ENCODE data around the gene ACSS2.

Gene ACSS2

DNA sequence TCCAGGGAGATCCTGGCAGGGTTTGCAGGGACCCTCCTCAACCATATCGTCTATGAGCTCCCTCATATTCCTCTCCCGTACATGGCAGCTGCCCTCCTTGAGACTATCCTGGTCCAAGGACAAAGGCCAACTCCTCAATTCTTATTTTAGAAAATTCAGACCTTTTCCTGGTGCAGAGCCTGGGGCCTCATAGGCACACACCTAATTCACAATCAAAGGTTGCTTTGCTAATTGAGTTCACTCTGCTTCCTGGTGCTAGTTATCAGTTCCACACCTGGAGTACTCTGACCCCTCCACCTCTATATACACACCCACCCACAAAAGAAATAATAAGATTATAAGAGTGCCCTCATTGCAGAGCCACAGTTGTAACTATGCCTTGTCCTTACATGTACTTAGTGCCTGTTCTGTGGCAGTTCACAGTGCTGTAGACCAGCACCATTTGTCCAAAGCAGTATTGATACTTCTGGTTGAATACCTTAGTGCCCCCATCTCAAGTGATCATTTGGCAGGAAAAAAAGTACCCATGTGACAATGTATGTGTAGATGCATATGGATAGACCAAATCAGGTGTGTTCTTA is 40.5 kb downstream of the ACSS2 start:
- DNase-seq, result no peak

DNA sequence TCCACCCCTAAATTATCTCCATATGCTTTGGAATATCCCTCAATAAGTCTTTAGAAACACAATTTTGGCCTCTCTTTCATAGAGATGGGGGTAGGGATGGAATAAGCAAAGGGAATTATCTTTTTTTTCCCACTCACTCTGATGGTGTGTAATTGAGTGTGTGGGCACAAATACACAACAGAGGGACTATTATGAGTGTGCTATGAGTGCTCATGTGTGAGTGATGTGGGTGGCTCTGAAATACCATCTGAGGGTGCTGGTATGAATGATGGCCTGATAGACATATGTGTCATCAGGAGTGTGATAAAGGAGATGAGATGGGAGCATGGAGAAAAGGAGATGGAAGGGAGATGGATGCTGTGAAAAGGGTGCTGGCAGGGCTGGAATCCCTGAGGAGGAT is 43.6 kb downstream of the ACSS2 start:
- DNase-seq, result no peak

DNA sequence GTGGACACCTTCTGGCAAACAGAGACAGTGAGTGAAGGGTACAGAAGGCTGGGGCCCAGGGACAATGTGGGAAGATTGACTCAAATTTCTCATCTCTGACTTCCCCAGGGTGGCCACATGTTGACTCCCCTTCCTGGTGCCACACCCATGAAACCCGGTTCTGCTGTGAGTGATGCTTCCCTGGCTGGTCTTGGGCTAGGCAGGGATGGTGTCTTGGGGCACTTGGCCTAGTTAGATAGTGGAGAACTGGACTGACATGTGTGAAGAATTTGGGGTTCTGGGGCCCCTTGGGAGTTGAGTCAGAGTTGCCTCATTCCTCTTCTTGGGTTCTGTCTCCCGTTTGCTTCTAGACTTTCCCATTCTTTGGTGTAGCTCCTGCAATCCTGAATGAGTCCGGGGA is 45.0 kb downstream of the ACSS2 start:
- no peak for DNase-seq

DNA sequence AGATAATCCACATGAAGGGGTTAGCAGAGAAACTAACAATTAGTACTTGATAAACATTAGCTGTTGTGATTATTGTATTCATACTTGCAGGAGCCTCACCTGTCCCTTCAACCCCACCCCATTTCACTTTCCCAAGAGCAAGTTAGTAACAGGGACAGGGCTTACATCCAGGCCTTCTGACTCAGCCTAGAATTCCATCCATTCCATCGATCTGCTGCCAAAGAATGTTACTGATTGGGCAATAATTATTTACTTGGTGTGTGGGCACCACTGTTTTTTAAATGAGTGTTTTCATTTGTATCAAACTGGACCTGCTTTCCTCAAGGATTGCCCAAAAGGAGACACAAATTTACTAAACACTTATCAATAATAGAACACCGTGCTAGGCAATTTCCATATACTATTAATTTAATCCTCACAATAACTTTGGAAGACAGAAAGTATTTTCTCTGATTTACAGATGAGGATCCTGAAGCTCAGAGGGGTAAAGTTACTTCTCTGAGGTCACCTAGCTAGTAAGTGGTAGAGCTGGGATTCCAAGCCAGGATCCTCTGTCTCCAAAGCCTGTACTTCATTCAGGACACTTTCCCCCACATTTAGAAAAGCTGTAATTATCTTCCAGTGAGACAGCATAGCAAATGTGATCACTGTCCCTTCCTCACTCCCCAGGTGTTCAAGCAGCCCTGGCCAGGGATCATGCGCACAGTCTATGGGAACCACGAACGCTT is 46.4 kb downstream of the ACSS2 start:
- DNase-seq, result no peak

DNA sequence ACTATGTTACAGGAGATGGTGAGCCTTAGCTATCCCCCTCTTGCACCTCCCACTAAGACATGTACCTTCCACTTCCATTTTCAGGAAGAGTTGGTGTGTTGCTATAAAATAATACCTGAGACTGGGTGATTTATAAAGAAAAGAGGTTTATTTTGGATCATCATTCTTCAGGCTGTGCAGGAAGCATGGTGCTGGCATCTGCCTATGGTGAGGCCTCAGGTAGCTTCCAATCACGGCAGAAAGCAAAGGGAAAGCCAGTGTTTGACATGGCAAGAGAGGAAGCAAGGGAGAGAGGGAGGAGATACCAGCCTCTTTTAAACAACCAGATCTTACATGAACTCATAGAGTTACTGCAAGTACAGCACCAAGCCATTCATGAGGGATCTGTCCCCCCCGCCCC is 47.0 kb downstream of the ACSS2 start:
- no peak for DNase-seq

DNA sequence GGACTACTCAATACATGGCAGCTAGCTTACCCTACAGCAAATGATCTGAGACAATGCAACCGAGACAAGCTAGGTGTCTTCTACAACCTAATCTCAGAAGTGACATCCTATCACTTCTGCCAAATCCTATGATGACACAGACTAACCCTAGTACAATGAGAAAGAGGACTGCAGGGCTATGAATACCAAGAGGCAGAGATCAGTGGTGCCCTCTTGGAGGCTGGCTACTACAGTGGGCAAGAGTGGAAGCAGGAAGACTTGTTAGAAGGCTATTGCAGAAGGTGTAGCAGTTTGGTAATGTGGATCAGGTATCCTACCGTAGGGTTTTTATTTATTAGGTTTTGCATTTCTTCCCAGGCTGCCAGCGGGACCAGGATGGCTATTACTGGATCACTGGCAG is 48.9 kb downstream of the ACSS2 start:
- DNase-seq, result no peak

DNA sequence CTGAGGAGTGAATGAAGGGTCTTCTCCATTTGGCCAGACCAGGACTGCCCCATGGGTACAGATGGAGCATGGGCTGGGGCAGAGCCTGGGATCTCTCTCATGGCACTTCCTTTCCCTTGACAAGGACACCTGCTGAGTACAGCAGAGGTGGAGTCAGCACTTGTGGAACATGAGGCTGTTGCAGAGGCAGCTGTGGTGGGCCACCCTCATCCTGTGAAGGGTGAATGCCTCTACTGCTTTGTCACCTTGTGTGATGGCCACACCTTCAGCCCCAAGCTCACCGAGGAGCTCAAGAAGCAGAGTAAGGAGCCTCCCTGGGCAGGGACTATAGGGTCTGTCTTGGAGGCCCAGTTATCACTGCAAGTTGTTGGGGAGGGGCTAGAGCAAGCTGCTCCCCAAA is 49.6 kb downstream of the ACSS2 start:
- DNase-seq, result no peak

DNA sequence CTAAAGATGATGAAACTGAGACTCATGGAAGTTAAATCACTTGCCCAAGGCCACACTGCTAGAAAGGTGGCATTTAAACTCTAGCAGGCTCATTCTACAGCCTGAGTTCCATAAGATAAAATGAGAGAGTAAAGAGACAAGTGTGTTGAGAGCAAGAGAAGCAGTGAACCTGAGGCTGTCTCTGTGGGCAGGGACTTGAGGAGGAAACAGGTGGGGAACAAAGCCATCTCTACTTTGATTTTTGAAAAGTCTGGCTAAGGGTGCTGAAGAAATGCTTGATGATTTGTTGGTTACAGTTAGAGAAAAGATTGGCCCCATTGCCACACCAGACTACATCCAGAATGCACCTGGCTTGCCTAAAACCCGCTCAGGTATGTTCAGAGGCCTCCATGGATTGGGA is 50.2 kb downstream of the ACSS2 start:
- DNase-seq, result no peak

DNA sequence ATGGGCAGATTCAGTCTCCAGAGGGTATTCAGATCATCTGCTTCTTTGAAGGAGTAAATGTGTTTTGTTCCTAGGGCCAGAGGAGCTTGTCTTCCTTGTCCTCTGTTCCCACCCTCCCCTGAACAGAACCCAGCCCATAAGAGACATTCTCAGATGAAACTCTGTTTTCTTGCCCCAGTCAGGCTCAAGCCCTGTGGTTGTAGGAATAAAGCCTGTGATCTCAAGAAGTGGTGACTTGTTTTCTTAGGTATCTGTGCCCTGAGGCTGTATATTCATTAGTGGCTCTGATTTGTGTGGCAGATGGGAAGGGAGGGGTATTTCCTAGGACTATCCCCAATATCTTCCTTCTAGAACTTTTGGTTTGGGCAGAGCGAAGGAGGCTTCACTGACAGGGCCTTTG is 51.3 kb downstream of the ACSS2 start:
- DNase-seq, result no peak

DNA sequence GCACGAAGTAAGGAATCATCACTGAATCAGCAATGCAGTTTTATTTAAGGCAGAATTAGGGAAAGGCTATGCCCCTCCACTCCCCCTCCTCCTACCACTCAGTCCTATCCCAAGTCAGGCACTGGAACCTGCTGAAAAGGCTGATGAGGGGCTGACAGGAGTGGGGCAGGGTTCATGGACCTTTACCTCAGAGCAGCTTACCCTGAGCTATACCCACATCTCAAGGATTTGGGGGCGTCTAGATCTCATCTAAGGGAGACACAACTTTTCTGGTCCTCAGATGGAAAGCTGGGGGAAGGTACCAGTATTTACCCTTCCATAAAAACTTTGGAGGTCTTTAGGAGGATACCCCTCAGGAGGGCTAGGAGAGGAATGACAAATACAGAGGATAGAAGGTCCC is 52.0 kb downstream of the ACSS2 start:
- no peak for DNase-seq

DNA sequence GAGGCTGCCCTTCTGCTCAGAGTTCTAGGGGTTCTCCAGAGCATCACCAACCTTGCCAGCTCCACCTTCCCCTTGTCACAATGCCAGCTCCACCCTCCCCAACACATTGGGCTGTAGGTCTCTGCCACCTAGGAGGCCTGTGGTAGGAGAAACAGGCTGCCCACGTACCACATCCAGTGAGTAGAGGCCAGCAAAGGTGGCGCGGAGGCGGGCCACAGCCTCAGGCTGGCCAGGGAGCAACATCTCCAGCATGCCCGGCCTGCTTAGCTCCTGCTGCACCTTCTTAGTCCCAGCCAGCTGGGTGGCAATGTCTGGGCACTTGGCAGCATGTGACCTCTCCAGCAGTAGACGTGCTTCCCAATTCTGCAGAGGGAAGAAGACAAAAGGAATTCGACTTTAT is 55.4 kb downstream of the ACSS2 start:
- DNase-seq, result no peak

DNA sequence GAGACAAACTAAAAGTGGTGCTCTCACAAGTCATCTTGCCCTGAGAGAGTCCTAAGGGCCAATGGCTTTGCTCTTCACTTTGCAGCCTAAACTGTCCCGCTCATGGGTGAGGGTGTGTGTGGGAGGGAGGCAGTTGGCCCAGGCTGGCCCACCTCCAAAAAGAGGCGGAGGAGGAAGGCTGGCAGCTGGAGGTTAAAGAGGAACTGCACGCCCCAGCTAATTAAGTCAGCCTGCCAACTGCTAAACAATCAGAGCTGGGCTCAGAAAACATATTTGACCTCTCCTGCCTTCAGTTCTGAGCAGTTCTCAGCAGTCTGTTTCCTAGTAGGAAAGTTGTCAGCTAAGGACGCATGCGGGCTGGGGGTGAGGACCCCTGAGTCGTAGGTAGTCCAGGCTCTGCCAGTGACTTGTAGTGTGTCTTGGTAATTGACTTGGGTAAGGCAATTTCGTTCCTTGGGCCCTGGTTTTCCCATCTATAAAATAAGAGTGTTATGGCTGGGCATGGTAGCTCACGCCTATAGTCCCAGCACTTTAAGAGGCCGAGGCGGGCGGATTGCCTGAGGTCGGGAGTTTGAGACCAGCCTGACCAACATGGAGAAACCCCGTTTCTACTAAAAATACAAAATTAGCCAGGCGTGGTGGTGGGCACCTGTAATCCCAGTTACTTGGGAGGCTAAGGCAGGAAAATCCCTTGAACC is 62.2 kb downstream of the ACSS2 start:
- no peak for DNase-seq

DNA sequence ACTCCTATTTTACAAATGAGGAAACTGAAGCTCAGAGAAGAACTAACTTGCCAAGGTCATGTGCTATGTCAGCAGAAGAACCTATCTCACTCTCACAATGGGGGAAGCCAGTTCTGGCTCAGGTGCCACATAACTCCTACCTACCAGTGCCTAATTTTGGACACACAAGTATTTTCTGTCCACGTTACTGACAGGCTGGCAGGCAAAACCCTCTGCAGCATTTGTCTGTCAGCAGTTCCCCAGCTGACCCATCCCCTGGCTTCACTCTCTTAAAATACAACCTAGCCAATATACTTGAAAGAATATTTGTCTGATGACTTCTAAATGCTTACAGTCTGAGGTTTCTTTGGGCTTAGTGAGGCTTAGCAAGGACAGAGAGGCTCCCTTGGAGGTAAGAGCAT is 63.7 kb downstream of the ACSS2 start:
- no peak for DNase-seq

DNA sequence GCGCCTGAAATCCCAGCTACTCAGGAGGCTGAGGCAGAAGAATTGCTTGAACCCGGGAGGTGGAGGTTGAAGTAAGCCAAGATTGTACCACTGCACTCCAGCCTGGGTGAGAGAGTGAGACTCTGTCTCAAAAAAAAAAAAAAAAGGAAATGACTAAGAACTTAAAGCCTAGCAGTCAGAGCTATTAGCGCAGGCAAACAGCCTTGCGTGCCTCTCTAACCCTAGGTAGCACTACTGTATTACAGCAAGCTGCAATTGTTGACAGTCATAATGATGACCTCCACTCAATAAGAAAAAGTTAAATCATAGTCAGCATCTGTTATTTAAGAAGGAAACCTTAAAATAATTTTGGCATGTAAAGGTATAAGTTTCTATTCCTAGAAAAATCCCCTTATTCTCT is 64.8 kb downstream of the ACSS2 start:
- no peak for DNase-seq

DNA sequence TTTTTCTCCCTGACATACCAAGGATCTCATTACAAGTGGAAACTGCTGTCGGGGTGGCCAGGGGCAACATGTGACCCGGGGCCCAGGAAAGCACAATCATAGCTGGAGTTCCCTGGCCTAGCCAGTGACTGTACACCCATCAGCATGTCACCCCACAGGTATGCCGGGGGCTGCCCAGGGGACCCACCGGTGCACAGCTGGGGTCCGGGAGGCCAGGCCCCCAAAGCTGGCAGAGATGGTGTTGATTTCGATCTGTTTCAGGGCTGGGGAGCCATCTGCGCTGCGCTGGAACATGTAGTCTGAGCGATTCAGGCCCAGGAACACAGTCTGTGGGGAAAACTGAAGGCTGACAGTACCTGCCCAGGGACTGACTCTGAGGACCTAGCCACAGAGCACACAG is 65.9 kb downstream of the ACSS2 start:
- DNase-seq, result no peak

DNA sequence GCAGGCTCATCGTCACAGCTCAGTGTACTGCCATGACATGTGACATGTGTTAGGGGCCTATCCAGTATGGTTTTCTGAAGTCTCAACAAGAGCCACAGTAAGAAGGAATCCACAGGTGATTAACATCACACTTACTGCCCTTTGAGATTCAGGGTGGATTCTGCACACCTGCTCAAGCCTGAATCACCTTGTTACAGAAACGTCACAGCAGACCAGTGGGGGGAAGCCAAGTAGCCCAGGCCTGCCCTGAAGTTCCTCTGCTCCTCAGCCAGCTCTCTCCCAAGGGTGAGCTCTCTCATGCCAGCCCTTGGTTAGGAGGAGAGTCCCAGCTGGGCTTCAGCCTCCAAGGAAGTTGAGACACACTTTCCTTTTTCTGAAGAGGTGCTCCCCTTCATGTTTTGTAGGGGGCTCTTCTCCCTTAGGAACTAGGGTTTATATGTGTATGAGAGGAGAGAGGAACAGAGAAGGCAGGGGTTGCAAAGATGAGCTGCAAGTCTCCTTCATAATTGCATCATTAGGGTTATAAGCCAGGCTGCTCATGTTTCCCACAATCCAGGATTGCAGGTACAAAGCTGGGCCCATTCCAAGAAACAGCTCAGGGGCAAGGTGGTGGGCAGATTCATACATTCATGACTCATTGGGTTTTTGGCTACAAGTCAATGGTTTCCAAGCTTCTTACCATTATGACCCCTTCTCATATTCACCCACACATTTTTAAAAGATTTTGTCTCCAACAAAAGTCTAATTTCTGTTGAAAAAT is 67.6 kb downstream of the ACSS2 start:
- DNase-seq, result no peak

DNA sequence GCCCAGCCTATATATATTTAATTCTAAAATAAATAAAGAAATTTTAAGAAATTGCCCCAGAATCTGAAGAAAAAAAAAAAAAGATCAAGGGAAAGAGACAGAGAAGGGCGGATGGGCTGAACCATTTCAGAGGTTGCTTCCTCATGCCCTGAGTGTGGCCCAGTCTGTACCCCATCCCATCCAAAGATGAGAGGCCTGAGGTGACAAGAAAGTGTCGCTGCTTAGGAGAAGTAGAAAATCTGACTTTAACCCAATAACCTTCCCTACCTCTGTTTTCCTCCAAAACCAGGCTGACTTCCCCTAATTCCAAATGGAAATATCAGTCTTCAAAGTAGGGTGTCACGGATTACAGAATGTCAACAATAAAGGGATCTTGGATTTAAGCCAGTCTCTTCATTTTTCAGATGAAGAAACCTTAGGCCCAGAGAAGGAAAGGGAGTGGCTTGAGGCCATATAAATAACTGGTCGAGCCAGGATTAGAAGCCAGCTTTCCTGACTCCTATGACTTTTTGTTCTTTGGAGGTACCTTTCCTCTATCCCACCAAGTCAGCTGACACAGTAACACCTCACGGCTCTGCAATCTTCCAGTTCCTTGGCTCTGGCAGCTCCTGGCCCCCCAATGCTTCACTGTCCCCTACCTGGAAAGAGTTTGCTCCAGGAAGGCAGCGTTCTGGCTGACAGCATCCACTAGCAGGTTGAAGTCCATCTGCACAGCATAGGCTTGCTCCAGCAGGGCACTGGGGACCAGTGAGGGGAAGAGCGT is 69.1 kb downstream of the ACSS2 start:
- no peak for DNase-seq

DNA sequence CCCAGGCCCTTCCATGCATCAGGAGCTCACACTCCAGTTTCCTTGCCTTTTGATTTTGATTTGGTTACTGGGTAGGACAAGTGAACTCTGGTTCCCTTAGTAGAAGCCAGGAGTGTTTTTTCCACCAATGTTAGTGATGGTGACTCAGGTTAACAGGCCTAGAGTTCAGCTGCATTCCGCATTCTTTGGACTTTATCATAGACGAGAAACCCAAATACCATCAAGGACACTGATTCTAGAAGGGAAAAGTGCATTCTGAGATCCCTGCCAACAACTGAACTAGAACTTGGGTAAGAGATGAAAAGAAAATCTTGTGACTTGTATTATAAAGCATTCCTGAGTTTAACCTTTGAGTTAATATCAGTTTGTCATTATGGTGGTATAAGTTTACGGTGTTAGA is 70.2 kb downstream of the ACSS2 start:
- DNase-seq, result no peak

DNA sequence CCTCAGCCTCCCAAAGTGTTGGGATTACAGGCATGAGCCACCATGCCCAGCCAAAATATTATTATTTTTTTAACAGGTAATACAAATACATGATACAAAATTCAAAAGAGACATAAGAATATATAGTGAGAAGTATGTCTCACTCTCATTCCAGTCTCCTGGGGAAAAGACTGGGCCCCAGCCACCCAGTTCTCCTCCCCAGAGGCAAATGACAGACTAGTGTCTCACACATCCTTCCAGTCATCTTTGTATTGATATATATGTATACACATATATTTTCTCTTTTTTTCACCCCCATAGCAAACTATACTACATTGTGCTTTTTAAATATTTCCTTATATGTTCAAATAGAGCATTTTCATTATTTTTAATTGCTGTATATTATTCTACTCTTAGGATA is 70.9 kb downstream of the ACSS2 start:
- DNase-seq, result no peak

DNA sequence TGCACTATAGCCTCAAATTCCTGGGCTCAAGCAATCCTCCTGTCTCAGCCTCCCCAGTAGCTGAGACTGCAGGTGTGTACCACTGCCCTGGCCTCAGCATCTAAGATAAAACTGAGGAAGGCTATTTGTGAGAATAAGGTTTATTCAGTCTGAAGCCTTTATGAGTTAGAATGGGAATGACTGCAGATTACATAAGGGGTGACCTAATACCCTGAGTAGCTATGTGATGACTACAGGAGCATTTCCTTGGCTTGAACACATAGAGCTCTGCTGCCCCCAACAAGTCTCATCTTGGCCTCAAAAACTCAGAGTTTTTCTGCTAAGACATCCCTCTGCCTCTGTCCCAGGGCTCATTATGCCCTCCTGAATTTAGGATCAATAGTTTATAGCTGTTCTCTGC is 71.6 kb downstream of the ACSS2 start:
- no peak for DNase-seq

DNA sequence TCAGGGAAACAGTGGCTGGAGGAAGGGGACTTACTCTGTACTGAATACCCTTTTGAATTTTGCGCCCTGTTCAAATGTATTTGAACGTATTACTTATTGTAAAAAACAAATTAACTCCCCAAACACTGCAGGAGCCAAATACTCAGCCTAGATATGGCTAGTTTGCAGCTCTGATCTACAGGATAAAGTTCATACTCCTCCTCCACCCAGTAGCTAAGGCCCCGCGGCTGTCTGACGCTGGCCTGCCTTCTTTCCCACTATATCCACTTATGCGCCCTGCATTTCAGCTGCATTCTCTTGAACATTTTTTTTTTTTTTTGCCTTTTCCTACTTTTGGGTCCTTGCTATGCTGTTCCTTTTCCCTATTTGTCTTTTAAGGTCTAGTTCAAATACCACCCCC is 72.7 kb downstream of the ACSS2 start:
- no peak for DNase-seq

DNA sequence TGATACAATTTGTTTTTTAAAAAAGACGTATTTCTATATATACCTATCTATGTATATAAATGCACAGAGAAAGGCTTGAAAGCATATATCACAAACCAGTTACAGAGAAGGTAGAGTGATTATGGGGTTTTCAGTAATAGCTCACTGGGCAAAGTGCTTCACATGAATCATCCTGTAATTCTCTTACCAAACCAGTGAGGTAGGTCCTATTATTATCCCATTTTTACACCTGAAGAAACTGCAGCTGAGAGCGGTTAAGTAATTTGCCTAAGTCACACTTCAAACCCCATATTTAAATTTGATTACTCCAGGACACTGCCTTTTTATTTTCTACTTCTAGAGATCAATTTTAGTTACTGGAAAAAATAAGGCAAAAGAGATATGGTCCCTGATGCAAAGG is 74.8 kb downstream of the ACSS2 start:
- DNase-seq, result no peak

DNA sequence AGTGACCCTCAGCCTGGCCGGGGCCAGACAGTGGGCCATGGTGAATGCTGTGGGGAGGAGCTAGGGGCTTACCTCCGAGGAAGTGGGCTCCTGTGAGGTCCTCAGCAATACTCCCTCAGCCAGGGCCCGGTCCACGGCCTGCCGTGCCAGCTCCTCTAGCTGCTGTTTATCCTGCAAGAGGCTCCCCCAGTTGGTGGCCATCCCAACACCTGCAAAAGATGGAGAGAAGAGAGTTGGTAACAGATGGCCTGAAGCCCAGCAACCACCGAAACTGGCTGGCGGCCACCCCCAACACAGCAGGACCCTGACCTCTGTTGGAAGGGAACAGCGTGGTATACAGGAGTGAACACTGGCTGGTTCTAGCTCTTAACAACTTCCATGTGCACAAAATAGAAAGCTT is 75.2 kb downstream of the ACSS2 start:
- no peak for DNase-seq

Data from stimulated activated naive CD4-positive, alpha-beta T cell (primary cell).